Stimulated activated CD8-positive, alpha-beta memory T cell treated with anti-CD3 and anti-CD28 coated beads, Interleukin-12 subunit alpha, Interleukin-12 subunit beta, amount 100 ng/mL, for 4 hours (primary cell): Measurements from ENCODE around the gene VIT.

Source experiments
- DNase-seq: peaks from one replicate; pipeline ENCODE4 v3.0.0-alpha.2; 2020; ENCODE audit warnings: low read depth

The VIT gene, protein sequence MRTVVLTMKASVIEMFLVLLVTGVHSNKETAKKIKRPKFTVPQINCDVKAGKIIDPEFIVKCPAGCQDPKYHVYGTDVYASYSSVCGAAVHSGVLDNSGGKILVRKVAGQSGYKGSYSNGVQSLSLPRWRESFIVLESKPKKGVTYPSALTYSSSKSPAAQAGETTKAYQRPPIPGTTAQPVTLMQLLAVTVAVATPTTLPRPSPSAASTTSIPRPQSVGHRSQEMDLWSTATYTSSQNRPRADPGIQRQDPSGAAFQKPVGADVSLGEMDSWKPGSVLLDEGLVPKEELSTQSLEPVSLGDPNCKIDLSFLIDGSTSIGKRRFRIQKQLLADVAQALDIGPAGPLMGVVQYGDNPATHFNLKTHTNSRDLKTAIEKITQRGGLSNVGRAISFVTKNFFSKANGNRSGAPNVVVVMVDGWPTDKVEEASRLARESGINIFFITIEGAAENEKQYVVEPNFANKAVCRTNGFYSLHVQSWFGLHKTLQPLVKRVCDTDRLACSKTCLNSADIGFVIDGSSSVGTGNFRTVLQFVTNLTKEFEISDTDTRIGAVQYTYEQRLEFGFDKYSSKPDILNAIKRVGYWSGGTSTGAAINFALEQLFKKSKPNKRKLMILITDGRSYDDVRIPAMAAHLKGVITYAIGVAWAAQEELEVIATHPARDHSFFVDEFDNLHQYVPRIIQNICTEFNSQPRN

DNA sequence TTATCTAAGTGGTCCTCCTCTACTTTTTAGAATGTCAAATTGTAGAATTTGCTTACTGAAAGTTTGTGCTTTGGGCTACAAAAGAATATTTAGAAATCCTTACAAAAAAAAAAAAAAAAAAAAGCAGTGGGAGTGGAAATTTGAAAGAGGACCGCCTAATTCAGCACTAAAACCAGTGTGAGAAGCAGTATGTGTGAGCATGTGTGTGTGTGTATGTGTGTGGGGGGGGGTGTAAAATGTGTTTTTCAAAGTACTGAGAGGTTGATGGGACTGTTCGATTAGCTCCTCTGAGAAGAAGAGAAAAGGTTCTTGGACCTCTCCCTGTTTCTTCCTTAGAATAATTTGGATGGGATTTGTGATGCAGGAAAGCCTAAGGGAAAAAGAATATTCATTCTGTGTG lies at the start of gene VIT:
VIT (plus strand) TSS at position 175 of the 400 bp plus-strand sequence. CDS start 19,664 bp downstream, outside the sequence.
- no peak for DNase-seq

DNA sequence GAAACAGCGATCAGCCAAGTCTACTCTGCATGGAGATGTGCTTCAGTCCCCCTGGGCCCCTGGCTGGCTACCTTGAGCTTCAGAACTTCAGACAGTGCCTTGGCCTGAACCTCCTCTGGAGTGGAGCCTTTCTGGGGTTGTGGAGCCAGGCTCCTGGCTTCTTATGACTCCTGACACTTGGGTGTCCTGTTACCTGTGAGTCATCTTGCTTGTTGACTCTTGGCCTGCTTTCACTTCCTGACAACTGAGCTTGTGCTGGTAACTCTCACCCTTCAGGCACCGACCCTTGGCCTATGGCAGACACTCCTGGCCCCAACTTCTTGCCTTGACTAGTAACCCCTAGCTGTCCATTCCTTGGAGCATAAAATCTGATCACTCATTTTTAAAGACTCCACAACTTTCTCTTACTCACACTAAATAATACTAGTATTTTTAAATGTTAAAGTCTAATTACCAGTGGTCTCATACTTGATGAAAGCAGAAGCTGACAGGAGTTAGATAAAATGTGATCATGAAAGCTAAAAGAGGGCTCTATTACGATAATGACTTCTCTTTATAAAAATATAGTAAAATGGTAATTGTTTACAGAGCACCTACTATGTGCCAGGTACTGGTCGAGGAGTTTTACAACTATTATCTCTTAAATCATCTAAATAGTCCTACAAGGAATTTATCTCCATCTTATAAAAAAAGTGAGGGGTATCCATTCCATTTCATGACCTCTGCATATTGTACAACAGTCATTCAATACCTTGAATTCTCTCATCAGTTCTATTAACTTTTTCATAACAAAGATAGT lies 46.3 kb upstream of the VIT start:
- no peak for DNase-seq

DNA sequence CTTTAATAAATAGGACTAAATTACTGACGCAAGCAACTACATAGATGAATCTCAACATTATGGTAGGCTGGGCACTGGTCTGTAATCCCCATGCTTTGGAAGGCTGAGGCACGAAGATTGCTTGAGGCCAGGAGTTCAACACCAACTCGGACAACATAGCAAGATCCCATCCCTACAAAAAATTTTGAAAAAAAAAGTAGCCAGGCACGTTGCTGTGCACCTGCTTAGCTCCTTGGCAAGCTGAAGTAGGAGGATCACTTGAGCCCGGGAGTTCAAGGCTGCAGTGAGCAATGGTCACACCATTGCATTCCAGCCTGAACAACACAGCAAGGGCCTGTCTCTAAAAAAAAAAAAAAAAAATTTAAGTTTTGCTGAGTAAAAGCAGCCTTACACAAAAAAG lies 43.4 kb upstream of the VIT start:
- no peak for DNase-seq

DNA sequence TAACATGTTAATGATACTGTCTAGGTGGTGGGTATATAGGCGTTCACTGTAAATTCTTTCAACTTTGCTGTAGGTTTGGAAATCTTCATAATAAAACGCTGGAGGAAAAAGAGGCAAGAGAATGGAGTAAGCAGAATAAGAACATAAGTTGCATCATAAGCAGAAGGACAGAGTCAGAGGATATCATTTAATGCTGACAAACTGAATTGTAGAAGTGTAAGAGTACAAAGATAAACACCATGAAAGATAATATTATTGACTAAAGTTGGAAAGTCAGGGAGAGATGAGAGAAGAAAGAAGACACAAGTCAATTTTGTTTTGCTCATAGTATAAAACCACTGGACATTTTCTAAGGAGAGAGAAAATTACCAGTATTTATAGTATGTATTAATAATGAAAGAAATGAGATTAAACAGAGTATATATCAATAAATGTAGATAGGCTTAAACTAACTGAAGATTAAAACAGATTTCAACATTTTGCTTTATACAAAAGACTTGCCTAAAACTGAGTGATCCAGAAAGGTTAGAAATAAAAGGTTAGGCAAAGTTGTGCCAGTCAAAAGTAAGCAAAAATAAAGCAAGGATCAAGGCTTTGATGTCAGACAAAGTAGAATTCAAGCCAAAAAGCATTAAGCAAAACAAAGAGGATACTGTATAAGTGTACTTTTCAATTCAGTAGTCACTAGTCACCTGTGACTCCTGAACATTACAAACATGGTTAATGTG lies 42.4 kb upstream of the VIT start:
- DNase-seq = no peak

DNA sequence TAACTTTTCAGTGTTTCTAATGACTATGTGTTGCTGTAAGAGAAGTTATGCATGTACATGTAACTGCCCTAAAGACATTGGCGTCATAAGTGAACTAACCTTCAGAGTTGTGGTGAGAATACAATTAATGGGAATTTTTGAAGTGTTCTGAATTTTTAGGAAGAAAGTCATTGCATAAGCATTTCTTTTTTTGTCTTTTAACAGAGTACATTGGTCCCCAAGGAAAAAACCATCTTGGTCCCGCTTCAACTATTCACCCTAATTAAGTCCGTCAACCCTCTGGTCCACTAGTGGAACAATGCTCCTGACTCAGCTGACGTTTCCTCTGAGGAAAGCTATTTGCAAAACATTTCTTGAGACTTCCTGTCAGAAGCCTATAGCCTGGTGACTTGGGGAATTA lies 41.1 kb upstream of the VIT start:
- no peak for DNase-seq

DNA sequence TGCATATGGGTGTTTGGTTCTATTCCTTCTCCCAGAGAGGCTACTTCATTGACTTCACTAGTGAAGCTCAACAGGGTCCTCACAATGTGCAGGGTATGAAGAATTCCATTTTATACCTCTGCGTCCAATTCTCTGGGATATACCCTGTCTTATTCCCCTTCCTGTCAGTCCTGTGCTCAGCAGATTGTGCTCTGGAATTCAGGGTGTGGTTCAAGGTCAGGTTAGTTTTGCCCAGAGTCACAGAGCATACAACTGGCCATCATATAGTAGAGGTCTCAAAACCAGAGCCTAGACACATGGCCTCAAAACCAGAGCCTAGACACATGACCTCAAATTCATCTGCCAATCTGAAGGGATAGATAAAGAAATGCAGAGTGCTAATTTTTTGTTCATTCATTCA lies 38.8 kb upstream of the VIT start:
- DNase-seq = no peak

DNA sequence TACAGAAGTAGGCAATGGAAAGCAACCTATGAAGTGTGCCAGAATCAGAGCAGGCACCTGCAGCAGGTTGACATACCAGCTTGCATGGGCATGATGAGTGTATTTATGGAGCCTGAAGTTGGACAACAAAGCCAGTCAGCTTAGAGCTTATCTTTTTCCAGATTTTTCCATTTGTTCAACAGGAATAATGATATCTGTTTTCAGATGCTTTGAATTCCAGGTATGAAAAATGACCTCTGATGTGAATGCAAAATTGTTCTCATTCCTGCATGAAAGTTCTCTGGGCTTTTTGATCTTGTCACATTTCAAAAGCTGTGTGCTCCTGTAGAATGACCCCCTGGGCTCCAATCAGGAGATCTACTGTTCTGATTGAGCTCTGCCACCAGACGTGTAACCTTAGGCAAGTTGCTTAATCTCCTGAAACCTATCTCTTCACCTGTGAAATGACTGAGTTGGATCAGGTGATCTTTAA lies 38.2 kb upstream of the VIT start:
- no peak for DNase-seq

DNA sequence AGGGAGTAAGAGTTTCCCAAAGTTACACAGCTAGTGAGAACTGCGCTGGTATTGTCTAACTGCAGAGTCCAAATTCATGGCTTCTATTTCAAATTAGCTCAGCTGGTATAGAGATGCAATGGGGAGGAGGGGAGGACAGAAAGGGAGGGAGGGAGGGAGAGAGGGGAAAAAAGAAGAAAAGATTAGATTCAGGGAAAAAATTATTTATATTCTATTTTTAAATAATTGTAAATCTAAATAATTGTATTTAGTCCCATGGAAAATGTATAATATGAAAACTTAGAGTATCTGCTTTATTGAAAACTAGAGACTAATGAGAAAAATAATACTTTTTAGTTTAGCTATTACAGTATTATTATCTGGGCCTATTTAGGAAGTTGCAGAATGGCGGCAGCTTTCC lies 37.3 kb upstream of the VIT start:
- no peak for DNase-seq

DNA sequence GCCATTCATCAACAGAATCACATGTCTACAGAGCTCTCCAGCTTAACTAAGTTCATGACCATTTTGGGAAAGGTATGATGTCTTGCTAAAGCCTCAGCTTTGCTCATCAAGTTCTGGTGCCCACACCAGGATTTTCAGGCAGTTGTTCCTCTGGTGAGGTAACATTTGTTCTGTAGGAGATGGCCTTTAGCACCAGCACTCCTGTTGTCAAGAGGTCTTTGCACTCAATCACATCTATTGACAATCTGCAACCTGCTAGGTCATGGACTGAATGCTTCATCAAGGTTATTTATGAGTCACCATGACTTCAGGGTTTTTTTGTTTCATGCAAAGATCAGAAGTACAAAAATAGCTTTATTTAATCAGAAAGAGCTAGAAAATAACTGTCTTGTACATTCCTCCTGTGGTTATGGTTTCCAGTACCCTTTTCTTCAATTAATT lies 36.6 kb upstream of the VIT start:
- no peak for DNase-seq

DNA sequence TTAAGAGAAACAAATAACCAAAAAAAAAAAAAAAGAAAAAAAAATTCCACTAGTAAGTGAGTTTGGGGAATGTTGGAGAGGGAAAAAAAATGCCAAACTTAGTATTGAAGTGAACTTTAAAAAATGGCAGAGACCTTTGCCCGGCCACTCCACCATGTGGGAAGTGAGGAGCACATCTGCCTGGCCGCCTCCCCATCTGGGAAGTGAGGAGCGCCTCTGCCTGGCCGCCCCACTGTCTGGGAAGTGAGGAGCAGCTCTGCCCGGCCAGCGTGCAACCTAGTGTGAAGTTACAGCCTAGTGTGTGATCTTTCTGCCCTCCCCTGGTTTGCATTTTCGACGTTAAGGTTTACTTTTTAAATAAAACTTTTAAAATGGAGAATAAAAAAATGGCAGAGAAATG lies 33.9 kb upstream of the VIT start:
- no peak for DNase-seq

DNA sequence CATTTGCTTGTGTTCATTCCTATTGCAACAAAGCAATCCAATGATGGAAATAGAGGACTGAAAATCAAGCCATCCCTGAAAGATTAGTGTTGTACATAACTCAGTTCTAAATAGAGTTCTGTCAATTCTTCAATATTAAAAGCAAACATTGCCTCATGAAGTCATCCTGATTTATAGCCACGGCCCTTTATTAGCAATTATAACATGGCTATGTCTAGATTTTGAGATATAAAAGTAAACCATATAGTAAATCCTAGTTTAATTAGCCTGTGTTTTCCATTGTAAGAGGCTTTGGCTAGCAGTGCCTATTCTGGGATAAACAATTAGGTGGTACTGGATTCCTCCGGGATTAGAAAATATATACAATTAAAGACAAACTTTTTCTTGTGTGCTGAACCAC lies 33.2 kb upstream of the VIT start:
- DNase-seq = no peak

DNA sequence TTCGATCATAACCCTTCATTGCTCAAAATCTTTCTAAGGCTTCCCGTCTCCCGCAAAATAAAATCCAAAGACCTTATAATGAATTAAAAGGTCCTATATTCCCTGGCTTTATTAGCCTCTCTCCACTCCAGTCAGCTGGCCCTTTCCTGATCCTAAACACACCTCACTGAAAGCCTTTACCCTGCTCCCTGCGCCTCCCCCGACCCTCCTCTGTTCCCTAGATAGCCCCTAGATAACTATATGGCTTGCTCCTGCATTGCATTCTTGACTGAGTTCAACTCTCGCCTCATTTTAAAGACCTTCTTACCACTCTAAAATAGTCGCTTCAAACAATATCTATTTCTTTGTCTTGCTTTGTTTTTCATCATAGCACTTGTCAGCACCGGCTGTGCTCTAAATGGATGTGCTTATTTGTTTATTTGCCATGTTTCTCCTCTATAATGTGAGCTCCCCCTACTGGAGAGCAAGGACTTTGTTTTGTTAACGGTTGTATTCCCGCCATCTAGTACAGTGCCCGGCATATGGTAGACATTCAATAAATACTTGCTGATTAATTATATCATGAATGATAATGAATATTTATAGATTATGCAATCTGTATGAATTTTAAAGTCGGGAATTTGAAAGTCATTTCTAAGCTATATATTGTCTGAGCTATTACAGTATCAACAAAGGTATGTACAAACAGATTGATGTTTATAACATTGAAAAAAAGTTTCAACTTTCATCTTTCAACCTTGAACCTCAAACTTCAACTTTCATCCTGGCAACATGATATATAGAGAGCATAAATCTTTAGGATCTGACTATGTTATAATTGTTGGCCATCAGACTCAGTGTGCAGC lies 32.4 kb upstream of the VIT start:
- no peak for DNase-seq

DNA sequence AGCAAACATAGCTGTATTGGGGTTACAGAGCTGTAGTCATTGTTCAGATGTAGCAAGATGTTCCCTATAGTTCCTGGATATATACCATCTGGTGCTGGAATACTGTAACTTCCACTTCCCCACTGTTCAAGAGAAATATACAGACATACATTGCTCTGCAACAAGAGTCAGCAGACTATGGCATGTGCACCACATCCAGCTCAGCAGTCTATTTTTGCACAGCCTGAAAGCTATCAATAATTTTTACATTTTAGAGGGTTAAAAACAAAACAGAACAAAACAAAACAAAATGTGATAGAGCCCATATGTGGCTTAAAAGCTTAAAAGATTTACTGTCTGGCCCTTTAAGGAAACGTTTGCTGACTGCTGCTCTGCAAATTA lies 31.8 kb upstream of the VIT start:
- no peak for DNase-seq

DNA sequence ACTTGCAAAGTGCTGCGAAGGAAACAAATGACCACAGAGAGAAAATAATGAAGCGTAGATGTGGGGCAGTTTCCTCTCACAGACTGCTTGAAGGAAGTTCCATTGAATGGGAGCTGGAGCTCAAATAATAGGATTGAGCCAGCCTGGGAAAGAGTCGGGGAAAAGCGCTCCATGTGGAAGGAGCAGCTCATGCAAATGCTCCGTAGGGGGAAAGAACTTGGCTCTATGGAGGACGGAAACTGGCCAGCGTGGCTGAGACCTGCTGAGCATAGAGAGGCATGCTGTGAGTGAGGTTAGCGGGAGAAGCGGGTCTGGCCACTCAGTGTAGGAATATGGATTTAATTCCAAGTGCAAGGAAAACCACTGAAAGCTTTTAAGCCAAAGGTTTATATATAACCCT lies 28.6 kb upstream of the VIT start:
- DNase-seq = no peak

DNA sequence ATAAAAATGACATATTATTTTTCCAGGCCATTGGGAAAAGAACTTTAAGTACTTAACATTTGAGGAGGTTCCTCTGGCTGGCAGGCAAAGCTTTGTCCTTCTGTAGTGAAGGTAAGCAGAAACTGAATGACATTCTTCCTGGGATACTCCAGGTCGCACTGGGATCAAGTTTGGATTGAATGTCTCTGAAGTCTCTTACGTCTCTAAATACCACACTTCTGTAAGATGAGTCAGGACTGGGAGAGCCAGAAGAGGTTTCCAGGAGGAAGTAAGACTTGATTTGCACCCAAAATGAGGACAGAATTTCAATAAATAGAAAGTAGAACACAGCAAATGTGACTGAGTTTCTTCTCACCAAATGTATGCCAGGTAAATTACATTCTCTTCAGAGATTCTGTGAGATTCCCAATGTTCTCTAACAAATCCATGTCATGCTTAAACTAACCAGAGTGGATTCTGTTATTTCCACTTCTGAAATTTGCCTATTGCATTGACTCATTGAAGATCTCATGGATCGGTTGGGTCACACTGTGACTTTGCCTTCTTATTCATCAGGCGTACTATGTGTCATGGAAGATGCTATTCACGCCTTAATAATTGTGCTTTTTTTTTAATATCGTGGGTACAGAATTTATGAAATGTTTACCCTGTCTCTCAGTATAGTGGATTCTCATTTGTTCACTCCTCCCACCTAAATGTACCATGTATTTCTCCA lies 25.5 kb upstream of the VIT start:
- DNase-seq = no peak

DNA sequence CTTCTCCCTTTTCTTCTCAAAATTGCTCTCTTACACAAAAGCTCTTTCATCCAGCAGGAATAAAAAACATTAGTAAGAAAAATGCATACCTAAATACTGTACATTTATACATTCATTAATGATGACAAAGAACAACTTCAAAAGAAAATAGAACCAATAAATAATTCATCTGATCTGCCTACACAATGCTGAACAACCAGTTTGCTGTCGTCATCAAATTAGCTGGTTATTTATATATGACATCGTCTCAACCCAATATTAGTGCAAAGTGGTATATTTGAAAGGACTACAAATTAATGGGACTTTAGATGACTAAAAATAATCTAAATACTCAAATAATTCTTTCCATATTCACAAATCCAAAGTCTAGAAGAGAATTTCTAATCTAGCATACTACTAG lies 24.8 kb upstream of the VIT start:
- DNase-seq = no peak

DNA sequence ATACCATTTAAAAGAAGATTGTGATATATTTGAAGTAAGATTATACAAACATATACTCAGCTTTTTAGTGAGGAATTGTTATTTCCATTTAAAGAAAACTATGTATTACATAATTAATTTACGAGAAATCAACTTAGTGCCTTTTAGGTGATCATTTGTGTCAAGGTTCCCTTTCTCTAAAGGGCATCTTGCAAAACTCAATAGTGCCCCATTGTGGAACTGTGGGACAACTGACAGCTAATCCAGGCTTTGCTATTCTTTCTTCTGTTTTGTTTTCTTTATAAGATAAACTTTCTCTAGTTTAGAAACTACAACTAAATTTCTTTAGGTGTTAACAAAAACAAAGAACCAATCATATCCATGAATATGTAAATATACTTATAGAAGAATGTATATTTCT lies 24.3 kb upstream of the VIT start:
- DNase-seq = no peak

DNA sequence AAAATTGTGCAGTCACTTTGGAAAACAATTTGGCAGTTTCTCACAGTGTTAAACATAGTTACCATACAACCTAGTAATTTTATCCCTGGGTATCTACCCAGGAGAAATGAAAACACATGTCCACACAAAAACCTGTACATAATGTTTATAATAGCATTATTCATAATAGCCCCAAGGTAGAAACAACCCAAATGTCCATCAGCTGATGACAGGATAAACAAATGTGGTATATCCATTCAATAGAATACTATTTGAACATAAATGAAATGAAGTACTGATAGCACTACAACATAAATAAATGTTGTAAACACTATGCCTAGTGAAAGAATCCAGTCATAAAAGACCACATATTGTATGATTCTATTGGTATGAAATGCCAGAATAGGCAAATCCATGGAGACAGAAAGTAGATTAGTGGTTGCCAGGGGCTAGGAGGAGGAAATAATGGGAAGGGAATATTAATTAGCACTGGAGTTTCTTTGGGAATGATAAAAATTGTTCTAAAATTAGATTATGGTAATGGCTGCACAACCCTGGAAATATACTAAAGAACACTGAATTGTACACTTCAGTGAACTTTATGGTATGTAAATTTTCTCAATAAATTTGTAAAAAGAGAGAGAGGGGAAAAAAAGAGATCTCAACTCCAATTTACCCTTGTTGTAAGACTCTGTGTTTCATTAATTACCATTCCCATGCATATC lies 20.8 kb upstream of the VIT start:
- DNase-seq = no peak

DNA sequence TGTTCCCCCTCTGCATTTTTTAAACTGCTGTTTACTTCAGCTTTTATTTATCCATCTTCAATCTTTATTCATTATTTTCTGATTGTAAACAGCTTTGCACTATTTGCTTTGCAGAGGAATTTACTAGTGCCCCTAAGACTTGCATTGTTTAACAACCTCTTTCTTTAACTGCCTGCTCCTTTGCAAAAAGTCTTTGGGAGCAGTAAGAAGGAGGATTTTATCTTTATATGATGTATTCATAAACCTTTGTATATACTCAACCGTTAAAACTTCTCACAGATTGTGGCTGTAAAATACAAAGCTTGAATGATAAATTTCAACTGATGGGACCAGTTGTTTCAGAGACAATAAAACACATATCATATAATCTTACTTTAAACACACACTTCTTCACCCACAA lies 20.1 kb upstream of the VIT start:
- no peak for DNase-seq

DNA sequence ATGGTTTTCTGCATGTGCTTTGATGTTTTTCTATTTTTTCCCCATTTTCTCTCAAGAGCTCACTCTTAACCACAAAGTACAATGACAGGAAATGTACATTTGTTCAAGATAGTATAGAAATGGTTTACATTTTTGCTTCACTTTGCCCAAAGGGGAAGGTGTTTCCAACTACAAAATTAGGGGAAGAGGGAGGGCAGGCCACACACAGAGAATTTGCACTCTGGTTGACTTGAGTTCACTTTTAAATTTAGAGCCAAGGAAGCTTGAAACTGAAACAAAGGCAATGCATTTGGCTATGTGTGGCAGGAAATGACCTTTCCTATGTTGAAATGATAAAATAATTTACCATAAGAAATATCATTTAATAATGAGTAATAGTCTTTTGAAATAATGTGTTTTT lies 19.1 kb upstream of the VIT start:
- no peak for DNase-seq
